GM21515 (cell line): ENCODE results near the gene ADARB2.
"Not testable (repeated sequence)": the region's sequence is repeated elsewhere in the genome, so short reads cannot be mapped to it uniquely, and the experiment has no call there.

Experiments
- ATAC-seq: cut with Tn5 transposase; IDR thresholded peaks from one replicate; pipeline ENCODE4 v1.9.1; 2021; ENCODE audit not compliant: unreplicated experiment

The ADARB2 gene

GRCh38 chr10:1247598-1248261 lies 489.6 kb downstream of the ADARB2 start:
- no peak for ATAC-seq

GRCh38 chr10:1244493-1244892 lies 492.8 kb downstream of the ADARB2 start:
- no peak for ATAC-seq

GRCh38 chr10:1243486-1244234 lies 493.7 kb downstream of the ADARB2 start:
- ATAC-seq = no peak

GRCh38 chr10:1242975-1243374 lies 494.4 kb downstream of the ADARB2 start:
- no peak for ATAC-seq

- no peak for ATAC-seq
Observed at GRCh38 chr10:1241973-1242935, 495.1 kb downstream of the ADARB2 start.

- no peak for ATAC-seq
Observed at GRCh38 chr10:1241322-1241890, 495.9 kb downstream of the ADARB2 start.

GRCh38 chr10:1240341-1240775 lies 497.0 kb downstream of the ADARB2 start:
- ATAC-seq = no peak

GRCh38 chr10:1233031-1233430 lies 504.3 kb downstream of the ADARB2 start:
- no peak for ATAC-seq

- ATAC-seq = no peak
Observed at GRCh38 chr10:1232164-1232911, 505.0 kb downstream of the ADARB2 start.

- no peak for ATAC-seq
Observed at GRCh38 chr10:1230592-1231275, 506.6 kb downstream of the ADARB2 start.

GRCh38 chr10:1230138-1230537 lies 507.2 kb downstream of the ADARB2 start:
- no peak for ATAC-seq

GRCh38 chr10:1229574-1229973 lies 507.8 kb downstream of the ADARB2 start:
- ATAC-seq = no peak

- ATAC-seq = no peak
Observed at GRCh38 chr10:1229116-1229515, 508.2 kb downstream of the ADARB2 start.

- ATAC-seq = no peak
Observed at GRCh38 chr10:1228467-1228975, 508.8 kb downstream of the ADARB2 start.

GRCh38 chr10:1227510-1228402 lies 509.6 kb downstream of the ADARB2 start:
- no peak for ATAC-seq

- not testable (repeated sequence) for ATAC-seq
Observed at GRCh38 chr10:1226907-1227306, 510.4 kb downstream of the ADARB2 start.

- not testable (repeated sequence) for ATAC-seq
Observed at GRCh38 chr10:1219874-1220273, 517.5 kb downstream of the ADARB2 start.

- ATAC-seq = no peak
Observed at GRCh38 chr10:1217661-1218060, 519.7 kb downstream of the ADARB2 start.

GRCh38 chr10:1217237-1217587 lies 520.1 kb downstream of the ADARB2 start:
- no peak for ATAC-seq
